ENCODE measurements around the gene STX8.
A peak's percentile ranks its signal among the peaks of the same experiment; 100 is the strongest.

STX8 gene

DNA sequence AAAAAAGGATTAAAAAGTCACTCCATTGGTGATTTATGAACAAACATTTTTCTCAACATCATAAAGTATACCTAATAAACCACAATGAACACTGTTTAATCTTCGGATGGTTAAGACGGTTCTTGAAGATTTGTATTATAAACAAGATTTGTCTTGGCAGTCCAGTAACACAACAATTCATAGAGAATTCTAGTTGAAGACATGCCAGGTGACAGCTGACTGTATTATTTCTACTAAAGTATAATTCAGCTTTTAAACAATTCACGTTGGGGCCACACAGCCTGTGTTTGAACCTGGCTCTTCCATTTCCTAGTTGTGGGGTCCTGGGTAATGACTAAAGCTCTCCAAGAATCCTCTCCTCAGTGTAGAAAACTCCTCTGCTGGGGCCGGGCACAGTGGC, 22.0 kb downstream of the STX8 start:
- no peak for DNase-seq

DNA sequence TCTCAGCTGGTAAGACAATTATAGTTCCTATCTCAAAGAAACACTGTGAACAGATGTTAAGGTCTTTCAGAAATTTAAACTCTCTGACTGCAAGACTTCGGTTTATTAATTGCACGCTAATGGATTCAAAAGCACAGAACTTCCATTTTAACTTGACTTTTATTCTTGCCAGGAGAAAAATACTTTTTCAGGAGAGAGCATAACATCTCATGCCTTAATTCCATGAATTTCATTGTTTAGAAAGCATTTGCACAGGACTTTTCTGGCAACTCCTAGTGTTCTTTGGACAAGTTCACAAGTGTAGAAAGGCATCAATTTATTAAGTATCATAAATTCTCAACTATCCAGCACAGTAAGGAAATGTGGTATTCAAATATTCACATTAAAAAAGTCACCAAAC, 22.4 kb downstream of the STX8 start:
- no peak for DNase-seq

DNA sequence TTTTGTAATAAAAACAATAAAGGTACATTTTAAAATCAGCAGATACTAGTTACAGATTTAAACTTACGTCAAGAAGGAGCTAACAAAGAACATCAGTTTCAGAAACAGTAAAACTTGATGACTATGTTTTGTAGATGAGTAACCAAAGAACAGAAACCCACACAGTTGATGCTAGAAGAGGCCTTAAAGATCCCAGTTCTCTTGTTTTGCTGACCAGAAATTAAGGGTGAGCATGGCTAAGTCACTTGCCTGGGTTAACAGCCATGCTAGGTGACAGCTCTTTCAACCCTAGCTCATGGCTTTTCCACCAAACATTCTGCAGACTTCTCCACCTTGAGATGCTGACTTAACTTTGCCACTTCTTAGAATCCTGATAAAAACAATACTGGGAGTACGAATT, 26.4 kb downstream of the STX8 start:
- no peak for DNase-seq

DNA sequence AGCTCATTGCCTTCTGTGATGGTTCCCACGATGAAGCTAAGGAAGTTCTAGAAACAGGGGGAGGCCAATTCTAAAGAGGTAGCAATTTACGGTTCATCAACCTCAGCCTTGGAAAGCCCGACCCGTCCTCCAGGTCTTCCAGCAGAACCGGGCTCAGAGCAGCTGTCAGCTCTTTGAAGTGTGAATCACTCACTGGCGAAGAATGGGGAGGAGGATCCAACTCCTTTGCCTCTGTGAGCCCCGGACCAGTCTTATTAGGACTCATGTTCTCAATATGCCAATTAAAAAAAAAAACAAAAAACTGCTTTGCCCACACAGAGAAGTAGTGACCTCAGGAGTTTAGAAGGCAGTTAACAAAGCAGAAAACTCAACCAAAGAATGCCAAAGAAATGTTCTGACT, 31.4 kb downstream of the STX8 start:
- DNase-seq = no peak

DNA sequence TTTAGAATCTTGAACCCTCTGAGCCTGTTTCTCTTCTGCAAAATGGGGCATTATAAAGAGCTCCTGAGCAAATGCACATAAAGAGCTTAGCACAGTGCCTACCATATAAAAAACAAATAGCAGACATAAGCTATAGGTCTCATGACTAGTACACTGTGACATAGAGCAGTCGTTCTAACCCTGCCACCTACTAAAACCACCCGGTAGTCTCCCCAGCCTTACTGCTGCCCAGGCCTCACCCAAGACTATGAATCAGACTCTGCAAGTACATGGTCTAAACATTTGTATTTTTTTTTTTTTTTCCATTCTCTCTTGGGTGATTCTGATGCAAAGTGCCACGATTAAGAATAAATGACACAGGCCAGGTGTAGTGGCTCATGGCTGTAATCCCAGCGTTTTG, 33.9 kb downstream of the STX8 start:
- DNase-seq = no peak

DNA sequence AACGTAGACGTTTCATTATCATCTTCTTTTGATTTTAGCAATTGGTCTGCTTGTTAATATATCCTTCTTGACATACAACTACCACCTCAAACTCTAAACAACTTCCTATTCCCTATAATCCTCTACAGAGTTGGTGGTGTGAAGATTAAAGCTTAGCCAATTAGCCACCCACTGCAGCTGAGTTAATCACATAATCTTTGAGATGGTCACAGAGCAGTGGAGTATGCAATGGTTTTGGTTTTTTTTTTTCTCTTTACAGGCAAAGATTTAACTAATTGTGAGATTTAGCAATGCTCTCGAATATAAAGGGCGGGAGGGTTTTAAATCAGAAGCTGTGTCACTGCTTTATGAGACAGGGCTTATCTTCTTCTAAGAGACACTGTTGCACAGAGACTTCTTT, 37.0 kb downstream of the STX8 start:
- DNase-seq = no peak

DNA sequence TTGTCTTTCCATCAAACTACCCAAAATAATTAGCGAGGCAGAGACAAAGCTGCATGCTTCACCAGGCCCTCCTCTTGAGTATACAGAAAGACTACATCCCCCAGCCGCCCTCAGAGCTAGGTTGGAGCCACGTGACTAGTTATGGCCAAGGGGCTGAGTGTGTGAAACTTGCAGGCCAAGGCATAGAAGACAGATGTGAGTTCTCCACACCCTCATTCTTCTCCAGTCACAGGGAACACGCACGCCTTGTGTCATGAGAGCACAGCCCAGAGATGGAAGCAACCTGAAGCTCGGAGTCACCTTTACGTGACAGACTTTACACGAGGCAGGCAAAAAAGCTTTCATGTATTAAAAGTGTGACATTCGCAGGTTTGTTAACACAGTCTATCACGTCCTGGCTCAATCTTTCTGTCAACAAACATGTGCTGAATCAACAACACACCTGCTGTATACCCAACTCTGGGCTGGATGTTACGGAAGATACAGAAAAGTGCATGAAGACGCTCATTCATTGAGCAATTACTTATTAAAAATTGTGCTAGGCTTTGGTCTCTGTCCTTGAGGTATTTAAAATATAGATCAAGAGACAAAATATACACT, 38.3 kb downstream of the STX8 start:
- DNase-seq = no peak

DNA sequence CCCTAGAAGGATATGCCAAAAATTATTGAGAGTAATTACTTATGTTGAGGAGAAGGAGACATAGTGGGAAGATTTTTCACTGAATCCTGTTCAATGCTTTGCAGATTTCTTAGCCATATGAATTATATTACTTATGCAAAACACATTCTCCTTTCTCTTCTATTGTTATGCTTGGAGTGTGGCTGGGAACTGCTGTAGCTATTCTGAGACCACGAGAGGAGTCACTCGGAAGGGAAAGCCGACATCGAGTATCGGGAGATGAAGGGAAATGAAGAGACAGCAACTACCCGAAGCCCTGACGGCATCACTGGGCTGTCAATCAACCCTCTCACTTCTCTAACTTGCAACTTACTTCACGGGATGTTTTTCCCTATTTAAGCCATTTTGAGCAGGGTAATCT, 39.6 kb downstream of the STX8 start:
- DNase-seq = no peak

DNA sequence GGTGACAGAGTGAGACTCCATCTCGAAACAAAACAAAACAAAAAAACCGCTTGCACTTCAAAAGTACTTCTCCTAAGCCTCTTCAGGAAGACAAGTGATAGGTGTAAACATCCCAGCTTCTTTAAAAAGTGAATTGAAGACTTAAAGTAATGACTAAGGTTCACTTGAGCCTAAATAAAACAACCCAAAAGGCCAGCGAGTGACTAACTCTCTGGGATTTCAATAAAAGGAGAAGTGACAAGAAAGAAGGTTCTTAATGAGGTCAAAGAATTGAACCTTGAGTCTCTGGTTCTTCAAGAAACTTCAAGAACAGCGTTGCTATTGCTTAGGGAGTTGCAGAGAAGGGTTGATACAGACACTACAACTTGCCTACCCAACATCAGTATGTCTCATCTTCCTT, 42.2 kb downstream of the STX8 start:
- DNase-seq = no peak

DNA sequence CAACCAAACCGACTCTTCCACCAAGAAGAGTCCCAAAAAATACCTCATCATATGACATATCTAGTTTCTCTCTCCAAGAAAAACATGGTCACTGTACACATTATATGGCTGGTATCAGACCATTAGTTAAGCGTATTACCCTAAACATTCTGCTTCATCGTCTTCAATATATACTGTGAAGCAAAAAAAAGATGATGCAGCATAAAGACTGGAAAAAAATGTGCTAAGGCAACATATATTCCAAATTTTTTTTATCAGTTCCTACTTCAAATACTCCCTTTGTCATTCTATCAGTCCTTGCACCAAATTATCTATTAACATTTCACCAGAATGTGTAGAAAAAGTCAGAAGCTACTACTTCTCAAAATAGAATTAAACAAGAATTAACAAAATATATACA, 42.9 kb downstream of the STX8 start:
- no peak for DNase-seq

DNA sequence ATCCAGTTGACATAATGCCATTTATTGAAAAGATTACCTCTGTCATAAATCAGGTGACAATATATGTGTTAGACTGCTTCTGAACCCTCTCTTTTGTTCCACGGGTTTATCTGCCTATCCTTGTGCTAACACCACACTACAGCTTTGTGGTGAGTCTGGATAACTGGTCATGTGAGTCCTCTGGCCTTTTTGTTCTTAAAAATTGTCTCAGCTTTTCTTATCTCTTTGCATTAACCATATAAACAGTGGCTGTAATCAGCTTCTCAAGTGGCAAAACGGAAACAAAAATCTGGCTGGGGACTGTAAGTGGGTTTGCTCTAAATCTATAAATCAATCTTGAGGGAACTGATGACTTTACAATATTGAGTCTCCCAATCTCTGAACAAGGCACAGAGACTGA, 44.6 kb downstream of the STX8 start:
- DNase-seq = no peak

DNA sequence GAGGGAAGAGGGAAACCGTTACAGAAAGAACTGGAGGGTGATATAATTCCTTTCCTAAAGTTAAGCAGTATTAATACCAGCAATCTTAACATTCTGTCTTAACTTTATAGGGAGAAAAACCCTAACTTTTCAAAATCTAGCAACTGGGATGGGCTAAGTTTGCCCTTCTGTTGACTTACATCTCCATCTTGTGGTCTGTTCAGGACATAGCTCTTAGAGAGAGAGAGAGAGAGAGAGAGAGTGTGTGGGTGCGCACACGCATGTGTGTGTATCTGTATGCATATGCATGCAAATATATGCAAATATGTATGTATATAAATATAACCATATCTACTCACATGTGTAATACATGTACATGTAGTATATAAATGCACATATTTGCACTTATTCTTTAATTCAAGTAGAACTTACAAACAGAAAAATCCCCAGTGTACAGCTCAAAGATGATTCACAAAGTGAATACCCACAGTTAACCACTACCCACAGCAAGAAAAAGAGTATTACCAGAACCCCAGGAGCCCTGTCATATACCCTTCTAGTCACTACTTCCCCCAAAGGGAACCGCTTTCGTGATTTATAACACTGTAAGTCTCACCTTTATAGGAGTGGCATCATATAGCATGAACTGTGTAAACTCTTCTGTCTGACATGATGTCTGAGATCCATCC, 46.5 kb downstream of the STX8 start:
- DNase-seq = no peak

DNA sequence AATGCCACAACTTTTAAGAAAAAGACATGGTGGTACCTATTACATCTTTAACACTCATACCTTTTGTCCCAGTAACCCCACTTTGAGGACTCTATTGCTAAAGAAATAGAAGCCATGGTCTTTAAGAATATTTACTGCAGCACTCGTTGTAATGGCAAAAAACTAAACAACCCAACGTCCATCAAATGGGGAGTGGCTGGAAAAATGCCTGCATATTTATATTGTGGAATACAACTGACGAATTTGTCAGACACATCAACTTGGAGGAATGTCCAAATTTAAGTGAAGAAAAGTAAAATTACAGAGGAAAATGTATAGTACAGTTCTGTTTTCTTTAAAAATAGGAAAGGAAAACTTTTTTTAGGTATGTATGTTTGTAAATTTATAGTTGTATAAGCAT, 47.8 kb downstream of the STX8 start:
- DNase-seq = no peak

DNA sequence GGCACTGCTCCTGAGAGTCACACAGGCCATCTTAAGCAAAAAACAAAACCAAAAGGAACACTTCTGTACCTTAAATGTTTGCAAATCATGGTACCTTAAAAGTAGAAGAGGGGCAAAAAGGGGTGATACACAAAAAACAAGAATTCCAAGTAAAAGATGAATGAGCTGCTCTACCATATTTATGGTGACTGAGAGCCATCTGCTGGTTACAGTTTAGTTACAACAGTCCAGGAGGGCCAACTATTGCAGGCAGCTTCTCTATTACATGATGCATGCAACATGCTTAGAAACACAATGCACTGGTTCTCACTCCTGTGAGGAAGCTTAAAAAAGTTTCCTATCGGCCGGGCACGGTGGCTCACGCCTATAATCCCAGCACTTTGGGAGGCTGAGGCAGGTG, 53.5 kb downstream of the STX8 start:
- no peak for DNase-seq

DNA sequence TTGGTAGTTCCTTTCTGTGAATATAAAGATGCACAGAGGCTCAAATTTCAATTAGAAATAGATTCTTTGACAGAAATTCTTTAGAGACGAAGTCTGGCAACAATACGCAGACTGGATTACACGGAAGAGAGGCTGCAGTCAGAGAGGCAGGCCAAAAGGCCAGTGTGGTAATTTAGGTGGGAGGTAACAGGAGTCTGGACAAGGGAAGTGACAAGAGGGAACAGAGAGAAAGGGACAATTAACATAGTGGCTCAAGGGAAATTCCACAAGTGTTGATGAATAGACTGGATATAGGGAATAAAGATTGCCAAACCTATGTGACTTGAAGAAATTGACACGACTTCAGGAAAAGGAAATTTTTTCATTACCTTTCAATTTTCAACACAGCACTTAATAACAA, 54.6 kb downstream of the STX8 start:
- DNase-seq = no peak

DNA sequence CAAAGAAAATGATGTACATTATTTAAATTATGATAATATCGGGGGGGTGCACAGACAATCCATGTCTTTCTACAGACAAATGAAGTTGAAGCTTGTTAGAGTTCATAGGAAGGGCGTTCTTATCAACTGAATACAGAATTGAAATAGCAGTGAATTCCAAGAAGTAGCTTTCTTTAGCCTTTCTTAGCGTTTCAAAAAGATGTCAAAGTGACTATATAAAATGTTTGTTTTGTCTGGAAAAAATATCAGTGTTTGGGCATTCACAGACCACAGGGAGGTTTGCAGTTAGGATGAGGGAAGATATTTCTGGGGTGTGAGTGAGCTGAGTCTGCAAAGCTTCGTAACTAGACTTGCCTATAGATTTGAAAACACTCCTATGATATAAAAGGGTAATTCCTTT, 55.0 kb downstream of the STX8 start:
- no peak for DNase-seq

DNA sequence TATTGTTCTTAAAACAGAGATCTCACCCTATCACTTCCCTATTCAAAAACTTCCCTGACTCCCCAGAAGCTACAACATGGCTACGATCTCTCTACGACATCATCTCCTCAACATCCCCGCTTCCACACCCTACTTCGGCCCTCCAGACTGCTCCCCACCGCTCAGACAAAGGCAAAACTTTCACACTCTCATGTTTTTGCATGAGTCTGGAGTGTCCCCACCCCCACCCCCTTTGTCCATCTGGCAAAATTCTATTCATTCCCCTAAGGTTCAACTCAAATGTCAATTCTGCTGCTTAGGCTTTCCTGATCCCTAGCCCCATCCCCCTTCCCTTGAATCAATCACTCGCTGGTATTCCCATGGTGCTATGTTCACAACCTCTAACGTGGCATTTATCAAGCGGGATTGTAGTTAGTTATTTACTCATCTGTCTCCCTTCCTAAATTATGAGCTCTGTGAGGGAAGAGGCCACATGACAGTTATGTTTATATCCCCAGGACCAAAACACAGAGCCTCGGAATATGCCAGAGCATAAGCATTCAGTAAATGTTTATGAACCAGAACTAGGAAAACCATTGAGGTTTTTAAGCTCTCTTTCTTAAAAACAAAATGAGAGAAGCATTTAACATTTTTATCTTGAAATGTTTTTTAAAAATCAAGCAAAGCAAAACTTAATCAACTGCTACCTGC, 55.9 kb downstream of the STX8 start:
- DNase-seq = no peak

DNA sequence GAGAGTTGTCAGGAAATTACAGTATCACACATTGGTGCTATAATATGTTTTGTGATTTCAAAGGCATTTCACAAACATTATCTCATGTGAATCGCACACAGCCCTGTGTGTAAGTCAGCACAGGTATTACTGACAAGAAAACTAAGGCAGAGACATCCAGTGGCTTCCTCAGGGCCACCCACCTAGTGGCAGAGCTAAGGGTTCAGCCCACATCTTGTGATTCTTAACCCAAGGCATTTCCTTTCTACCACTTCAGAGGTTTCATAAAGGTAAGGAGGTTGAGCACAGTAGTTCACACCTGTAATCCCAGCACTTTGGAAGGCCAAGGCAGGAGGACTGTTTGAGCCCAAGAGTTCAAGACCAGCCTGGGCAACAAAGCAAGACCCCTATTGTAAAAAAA, 58.2 kb downstream of the STX8 start:
- DNase-seq = no peak

DNA sequence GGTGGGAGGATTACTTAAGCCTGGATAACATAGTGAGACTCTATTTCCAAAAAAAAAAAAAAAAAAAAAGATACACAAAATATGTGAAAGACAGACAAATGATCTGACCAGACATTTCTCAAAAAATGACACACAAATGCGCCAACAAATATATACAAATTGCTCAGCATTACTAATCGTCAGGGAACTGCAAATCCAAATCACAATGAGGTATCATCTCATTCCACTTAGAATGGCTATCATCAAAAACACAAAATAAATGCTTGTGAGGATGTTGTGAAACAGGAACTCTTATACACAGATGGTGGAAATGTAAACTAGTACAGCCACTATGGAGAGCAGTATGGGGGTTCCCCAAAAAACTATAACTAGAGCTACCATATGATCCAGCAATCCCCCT, 62.4 kb downstream of the STX8 start:
- no peak for DNase-seq

DNA sequence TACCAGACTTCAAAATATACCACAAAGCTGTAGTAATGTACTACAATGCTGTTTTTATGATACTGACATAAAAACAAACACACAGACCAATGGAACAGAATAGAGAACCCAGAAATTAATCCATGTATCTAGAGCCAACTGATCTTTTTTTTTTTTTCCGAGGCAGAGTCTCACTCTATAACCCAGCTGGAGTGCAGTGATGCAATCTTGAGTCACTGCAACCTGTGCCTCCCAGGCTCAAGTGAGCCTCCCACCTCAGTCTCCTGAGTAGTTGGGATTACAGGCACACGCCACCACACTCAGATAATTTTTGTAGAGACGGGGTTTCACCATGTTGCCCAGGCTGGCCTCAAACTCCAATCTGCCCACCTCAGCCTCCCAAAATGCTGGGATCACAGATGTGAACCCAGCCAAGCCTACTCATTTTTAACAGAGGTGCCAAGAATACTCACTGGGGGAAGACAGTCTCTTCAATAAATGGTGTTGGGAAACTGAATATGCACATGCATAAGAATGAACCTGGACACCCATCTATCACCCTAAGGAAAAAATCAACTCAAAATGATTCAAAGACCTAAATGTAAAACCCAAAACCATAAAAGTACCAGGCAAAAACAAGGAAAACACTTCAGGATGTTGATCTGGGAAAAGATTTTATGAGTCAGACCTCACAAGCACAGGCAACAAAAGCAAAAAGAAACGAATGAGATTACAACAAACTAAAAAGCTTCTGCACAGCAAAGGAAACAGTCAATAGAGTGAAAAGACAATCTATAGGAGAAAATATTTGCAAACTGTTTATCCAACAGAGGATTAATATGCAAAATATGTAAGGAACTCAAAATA, 63.1 kb downstream of the STX8 start:
- peak; percentile 76 for DNase-seq

DNA sequence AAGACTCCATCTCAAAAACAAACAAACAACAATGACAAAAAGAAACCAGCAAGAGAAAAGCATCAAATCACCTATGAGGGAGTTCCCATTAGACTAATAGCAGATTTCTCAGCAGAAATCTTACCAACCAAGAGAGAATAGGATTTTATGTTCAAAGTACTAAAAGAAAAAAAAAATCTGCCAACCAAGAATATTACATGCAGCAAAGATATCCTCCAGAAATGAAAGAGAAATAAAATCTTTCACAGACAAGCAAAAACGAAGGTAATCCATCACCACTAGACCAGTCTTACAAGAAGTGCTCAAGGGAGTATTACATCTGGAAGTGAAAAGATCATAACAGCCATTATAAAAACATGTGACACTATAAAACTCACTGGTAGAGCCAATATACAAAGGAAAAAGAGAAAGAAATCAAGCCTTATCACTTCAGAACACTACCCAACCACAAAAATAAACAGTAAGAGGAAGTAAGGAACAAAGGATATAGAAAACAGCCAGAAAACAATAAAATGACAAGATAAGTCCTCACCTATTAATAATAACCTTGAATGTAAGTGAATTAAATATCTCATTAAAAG, 66.3 kb downstream of the STX8 start:
- no peak for DNase-seq

DNA sequence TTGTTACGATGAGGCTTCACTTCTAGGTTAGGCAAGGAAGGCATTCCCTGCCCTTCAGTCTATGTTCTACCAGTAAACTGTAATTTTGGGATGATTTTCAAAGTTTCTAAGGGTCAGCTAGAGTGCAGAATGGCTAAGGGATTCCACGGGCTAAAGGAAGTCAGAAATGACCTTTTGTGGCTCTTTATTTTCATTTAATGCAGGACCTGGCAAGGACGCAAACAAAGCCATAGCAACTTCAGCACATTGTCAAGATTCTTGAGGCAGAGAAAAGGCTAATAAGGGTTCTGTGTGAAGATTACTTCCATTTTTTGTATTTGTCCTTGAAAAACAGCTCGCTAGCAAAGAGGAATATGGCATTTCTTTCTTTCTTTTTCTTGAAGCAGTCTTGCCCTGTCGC, 76.6 kb downstream of the STX8 start:
- DNase-seq = no peak

DNA sequence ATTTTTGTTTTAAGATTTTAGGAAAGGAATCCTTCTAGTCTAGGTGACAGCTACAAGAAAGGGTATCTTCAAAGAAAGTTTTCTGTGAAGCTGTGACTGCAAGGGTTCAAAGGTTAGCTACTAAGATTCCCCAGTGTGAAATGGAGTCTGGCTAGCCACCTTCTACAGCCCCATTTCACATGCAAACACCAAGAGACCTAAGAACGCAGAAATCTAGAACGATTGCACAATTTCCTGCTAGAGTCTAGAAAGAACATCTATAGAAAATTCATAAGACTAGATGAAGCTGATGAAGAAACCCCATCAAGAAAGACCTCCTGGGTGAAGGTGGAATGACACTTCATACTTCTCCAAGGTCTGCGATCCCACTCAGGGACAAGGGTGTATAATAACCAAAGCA, 77.1 kb downstream of the STX8 start:
- DNase-seq = no peak
